Activated CD8-positive, alpha-beta memory T cell treated with anti-CD3 and anti-CD28 coated beads, Interleukin-2, amount 10 ng/mL, durations not matched to agents 7 days and 5 days (primary cell): ENCODE measurements around the gene KAT6B. TPM values are rescaled to one million over a fixed set of nuclear protein-coding genes. Genes with fewer than 3 reads are reported as not detected.
A peak's percentile ranks its signal among the peaks of the same experiment; 100 is the strongest.

Experiments used
- ATAC-seq: fragments of 150-1000 bp; cut with Tn5 transposase; one replicate; pipeline ENCODE4 v1.10.0; 2021; ENCODE audit warnings: moderate library complexity
- CTCF ChIA-PET: fragments of 350-600 bp; sonication (Branson Sonifier 250); formaldehyde crosslinking; loops from one replicate; lab custom pipeline; 2021; ENCODE audit warnings: antibody characterized with exemption; lab: Charles Lee
- DNase-seq: peaks from one replicate; pipeline ENCODE4 v3.0.0-alpha.2; 2020
- H3K27ac Mint-ChIP-seq: one replicate; pipeline ENCODE4 v1.8.0; 2021; ENCODE audit warnings: mild to moderate bottlenecking, mixed read lengths
- H3K27me3 Mint-ChIP-seq: one replicate; pipeline ENCODE4 v1.8.0; 2021; ENCODE audit warnings: mixed read lengths
- H3K36me3 Mint-ChIP-seq: one replicate; pipeline ENCODE4 v1.8.0; 2021; ENCODE audit warnings: mild to moderate bottlenecking, mixed read lengths
- H3K4me1 Mint-ChIP-seq: one replicate; pipeline ENCODE4 v1.8.0; 2021; ENCODE audit warnings: mixed read lengths
- H3K4me3 Mint-ChIP-seq: one replicate; pipeline ENCODE4 v1.8.0; 2021; ENCODE audit warnings: mild to moderate bottlenecking, moderate library complexity, mixed read lengths
- H3K9me3 Mint-ChIP-seq: one replicate; pipeline ENCODE4 v1.8.0; 2022; ENCODE audit warnings: low read depth, mixed read lengths
- total RNA-seq, 2 experiments: library from RNA; stranded (reverse); gene quantifications; one replicate each; pipeline ENCODE4 v1.2.3, GENCODE V29; 2021

The KAT6B gene
- total RNA-seq, 2 experiments from 2014 or later, result 32.5 to 33.9 TPM

- peaks cover 11% of the 10 kb centered on the region for H3K4me1 Mint-ChIP-seq
- ATAC-seq (no peak), DNase-seq (no peak)
- H3K36me3 Mint-ChIP-seq, result no peaks in the 10 kb centered on the region
- H3K27ac Mint-ChIP-seq, result peak overlapping the region; percentile 20
- no peaks in the 10 kb centered on the region for H3K9me3 Mint-ChIP-seq
- H3K27me3 Mint-ChIP-seq, result no peaks in the 10 kb centered on the region
- CTCF ChIA-PET, result no interaction called here
- no peak overlapping the region for H3K4me3 Mint-ChIP-seq
Measured at GRCh38 chr10:75070476-75070875, 244.1 kb downstream of the KAT6B start.

- CTCF ChIA-PET, result no interaction called here
- H3K27me3 Mint-ChIP-seq, result no peaks in the 10 kb centered on the region
- peaks cover 13% of the 10 kb centered on the region for H3K4me1 Mint-ChIP-seq
- no peak overlapping the region for H3K4me3 Mint-ChIP-seq
- no peak for ATAC-seq
- H3K9me3 Mint-ChIP-seq, result no peaks in the 10 kb centered on the region
- H3K27ac Mint-ChIP-seq, result no peak overlapping the region
- DNase-seq, result no peak
- no peaks in the 10 kb centered on the region for H3K36me3 Mint-ChIP-seq
Measured at GRCh38 chr10:75070961-75071428, 244.6 kb downstream of the KAT6B start.

- H3K4me3 Mint-ChIP-seq, result no peak overlapping the region
- peaks cover 13% of the 10 kb centered on the region for H3K4me1 Mint-ChIP-seq
- no peaks in the 10 kb centered on the region for H3K27me3 Mint-ChIP-seq
- no peaks in the 10 kb centered on the region for H3K36me3 Mint-ChIP-seq
- CTCF ChIA-PET, result no interaction called here
- H3K9me3 Mint-ChIP-seq, result no peaks in the 10 kb centered on the region
- H3K27ac Mint-ChIP-seq, result no peak overlapping the region
- ATAC-seq (no peak), DNase-seq (no peak)
Measured at GRCh38 chr10:75071756-75072155, 245.4 kb downstream of the KAT6B start.

GRCh38 chr10:75072727-75073126 lies 246.3 kb downstream of the KAT6B start:
- ATAC-seq, result no peak
- peaks cover 13% of the 10 kb centered on the region for H3K4me1 Mint-ChIP-seq
- no peak overlapping the region for H3K4me3 Mint-ChIP-seq
- no peak overlapping the region for H3K27ac Mint-ChIP-seq
- CTCF ChIA-PET, result no interaction called here
- DNase-seq, result no peak
- H3K36me3 Mint-ChIP-seq, result no peaks in the 10 kb centered on the region
- no peaks in the 10 kb centered on the region for H3K27me3 Mint-ChIP-seq
- no peaks in the 10 kb centered on the region for H3K9me3 Mint-ChIP-seq

DNA sequence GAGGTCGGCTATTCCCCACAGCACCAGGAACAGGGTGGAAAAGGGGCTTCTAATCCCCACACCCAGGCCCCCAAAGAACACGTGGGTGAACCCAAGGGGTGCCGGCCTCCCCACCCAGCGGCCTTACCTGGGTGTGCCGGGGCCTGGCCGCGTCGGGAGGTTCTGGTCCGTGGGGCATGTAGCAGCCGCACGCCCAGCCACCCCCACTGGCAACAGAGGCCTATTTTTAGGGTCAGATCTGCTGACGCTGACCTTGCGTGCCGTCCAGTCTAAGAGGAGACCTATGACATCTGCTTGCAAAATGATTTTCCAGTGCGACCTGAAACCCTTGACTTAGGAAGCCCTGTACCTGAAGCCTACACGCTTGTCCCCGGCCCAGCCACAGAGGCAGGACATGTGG lies 247.0 kb downstream of the KAT6B start:
- Mint-ChIP-seq H3K4me1 (peaks cover 13% of the 10 kb centered on the region), H3K9me3 (no peaks in the 10 kb centered on the region), H3K27ac (no peak overlapping the region), H3K36me3 (no peaks in the 10 kb centered on the region), H3K4me3 (no peak overlapping the region), H3K27me3 (no peaks in the 10 kb centered on the region)
- DNase-seq (no peak), ATAC-seq (no peak)
- CTCF ChIA-PET, result no interaction called here

DNA sequence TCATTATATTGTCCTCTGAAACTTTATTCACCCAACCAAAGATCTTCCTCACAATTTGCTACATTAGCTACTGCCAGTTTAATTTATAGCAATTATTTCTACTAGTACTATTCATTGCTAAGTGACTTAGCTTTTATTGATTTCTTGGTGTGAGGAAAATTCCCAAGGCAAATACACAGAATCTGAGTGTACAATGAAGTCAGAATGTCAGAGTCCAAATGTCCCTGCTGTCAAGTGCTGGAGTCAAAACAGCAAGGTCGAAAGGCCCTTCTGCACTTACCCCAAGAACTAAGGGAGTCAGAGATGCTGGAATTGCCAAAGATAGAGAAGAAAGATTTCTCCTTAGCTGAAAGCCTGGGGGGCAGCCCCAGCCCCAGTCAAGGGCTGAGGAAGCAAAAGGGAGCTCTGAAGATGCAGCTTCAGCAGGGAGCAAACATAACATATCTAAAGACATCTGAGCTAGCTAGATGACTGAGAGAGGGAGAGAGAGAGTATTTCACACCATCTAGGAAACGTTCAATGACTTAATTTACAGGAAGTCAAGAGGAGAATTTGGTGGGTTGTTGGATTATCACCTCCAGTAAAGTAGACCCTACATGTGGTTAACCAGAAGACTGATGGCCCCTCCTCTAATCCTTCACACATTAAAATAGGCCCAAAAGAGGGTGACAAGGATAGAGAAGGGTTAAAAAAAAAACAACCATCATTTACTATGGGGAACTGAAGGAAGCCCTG lies 248.5 kb downstream of the KAT6B start:
- H3K4me3 Mint-ChIP-seq, result no peak overlapping the region
- no peaks in the 10 kb centered on the region for H3K27me3 Mint-ChIP-seq
- no peak overlapping the region for H3K27ac Mint-ChIP-seq
- DNase-seq (no peak), ATAC-seq (peak; percentile 47)
- H3K4me1 Mint-ChIP-seq, result peaks cover 13% of the 10 kb centered on the region
- CTCF ChIA-PET, result interaction anchor here (1.4 kb wide), 1 partner anchor 113 kb away, joined by 3 read pairs; no protein-coding TSS in a partner anchor
- no peaks in the 10 kb centered on the region for H3K36me3 Mint-ChIP-seq
- H3K9me3 Mint-ChIP-seq, result no peaks in the 10 kb centered on the region

DNA sequence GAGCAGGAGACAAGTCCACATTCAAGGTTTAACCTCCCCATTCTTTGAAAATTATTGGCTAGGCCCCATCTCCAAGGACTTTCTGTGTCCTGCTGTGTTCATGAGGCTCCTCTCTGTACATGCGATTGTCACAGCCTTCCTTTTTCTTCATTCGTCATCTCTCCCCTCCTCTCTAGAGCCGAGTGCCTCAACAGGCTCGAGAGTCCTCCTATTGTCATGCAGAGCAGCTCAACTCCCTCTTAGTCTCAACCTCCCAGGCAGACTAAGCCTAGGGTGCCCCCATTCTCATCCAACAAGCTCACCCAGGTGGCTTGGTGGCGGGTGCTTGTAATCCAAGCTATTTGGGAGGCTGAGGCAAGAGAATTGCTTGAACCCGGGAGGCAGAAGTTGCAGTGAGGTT lies 249.9 kb downstream of the KAT6B start:
- CTCF ChIA-PET, result no interaction called here
- Mint-ChIP-seq H3K9me3 (no peaks in the 10 kb centered on the region), H3K27ac (no peak overlapping the region), H3K36me3 (no peaks in the 10 kb centered on the region), H3K4me3 (no peak overlapping the region), H3K27me3 (no peaks in the 10 kb centered on the region), H3K4me1 (peaks cover 13% of the 10 kb centered on the region)
- no peak for ATAC-seq
- no peak for DNase-seq

- no peaks in the 10 kb centered on the region for H3K9me3 Mint-ChIP-seq
- no peak for ATAC-seq
- CTCF ChIA-PET, result no interaction called here
- DNase-seq, result no peak
- peaks cover 11% of the 10 kb centered on the region for H3K4me1 Mint-ChIP-seq
- no peak overlapping the region for H3K27ac Mint-ChIP-seq
- no peak overlapping the region for H3K4me3 Mint-ChIP-seq
- H3K36me3 Mint-ChIP-seq, result no peaks in the 10 kb centered on the region
- H3K27me3 Mint-ChIP-seq, result no peaks in the 10 kb centered on the region
Measured at GRCh38 chr10:75079436-75080083, 253.2 kb downstream of the KAT6B start.

DNA sequence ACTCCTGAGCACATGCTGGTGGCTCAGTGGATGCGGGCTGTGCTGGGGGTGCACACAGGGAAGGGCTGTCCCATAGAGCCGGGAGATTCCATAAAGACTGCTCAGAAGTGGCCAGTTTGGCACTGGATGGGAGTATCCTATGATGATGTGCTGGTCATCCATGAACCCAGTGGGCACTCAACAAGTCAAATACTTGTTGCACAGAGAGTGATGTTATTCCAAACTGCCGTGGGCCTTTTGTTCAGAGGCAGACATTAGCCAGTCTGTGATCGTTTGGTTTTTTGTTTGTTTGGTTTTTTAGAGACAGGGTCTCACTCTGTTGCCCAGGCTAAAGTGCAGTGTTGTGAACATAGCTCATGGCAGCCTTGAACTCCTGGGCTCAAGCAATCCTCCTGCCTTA lies 254.2 kb downstream of the KAT6B start:
- Mint-ChIP-seq H3K9me3 (no peaks in the 10 kb centered on the region), H3K27me3 (no peaks in the 10 kb centered on the region)
- CTCF ChIA-PET, result no interaction called here

GRCh38 chr10:75081379-75081778 lies 255.0 kb downstream of the KAT6B start:
- Mint-ChIP-seq H3K4me3 (no peak overlapping the region), H3K9me3 (no peaks in the 10 kb centered on the region), H3K27me3 (no peaks in the 10 kb centered on the region), H3K4me1 (no peaks in the 10 kb centered on the region), H3K36me3 (no peaks in the 10 kb centered on the region), H3K27ac (no peak overlapping the region)
- no peak for DNase-seq
- ATAC-seq, result no peak
- CTCF ChIA-PET, result interaction anchor here (1.0 kb wide), 1 partner anchor 19 kb away, joined by 3 read pairs; no protein-coding TSS in a partner anchor

More for the DNA sequence above, 254.2 kb downstream of the KAT6B start:
- no peak overlapping the region for H3K27ac Mint-ChIP-seq
- DNase-seq (no peak), ATAC-seq (no peak)
- peaks cover under 1% of the 10 kb centered on the region for H3K4me1 Mint-ChIP-seq
- H3K4me3 Mint-ChIP-seq, result no peak overlapping the region
- no peaks in the 10 kb centered on the region for H3K36me3 Mint-ChIP-seq
